NCI-H2107 treated with DMSO at 0.1 percent for 48 hours (cell line): ENCODE data around the gene CCDC110.
A peak's percentile ranks its signal among the peaks of the same experiment; 100 is the strongest.

Experiments
- DNase-seq: peaks from one replicate; lab custom pipeline; 2025; ENCODE audit not compliant: unreplicated experiment; lab: John Stamatoyannopoulos, UW

Gene CCDC110

DNA sequence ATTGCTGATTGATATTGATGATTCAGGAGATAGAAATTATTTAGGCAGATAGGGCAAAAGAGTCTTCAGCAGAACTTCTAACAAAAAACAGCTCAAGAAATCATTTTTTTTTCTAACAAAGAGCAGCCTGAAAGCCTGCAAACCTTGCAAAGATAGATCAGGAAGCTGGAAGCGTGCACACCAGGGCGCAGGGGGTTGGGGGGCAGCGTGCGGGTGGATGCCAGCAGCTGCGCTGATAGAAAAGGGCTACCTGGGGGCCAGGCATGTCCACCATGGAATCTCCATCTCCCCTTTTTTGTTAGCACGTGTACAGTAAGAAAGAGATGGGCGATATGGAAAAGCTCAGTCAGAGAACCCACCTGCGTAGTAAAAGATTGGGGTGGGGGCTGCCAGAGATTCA lies 1.7 kb upstream of the CCDC110 start:
- no peak for DNase-seq

DNA sequence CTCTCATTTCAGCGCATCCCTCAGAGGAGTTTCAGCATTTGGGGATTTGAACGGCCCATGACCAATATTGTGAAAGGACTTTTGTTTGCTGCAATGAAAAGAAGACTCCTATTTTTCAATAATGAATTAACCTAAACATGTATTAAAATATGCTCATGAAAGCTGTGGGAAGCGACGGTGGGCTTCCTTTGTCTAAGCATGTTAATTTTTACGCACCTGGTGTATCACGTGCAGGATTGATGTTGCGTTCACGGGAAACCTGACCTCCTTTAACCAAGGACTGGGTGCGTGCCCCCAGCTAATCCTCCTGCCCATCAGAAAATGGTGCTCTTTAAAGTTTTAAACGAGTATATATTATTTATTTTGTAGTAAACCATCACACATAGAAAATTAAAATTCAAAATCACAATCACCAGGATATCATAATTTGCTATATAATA lies 590 bp upstream of the CCDC110 start:
- no peak for DNase-seq

DNA sequence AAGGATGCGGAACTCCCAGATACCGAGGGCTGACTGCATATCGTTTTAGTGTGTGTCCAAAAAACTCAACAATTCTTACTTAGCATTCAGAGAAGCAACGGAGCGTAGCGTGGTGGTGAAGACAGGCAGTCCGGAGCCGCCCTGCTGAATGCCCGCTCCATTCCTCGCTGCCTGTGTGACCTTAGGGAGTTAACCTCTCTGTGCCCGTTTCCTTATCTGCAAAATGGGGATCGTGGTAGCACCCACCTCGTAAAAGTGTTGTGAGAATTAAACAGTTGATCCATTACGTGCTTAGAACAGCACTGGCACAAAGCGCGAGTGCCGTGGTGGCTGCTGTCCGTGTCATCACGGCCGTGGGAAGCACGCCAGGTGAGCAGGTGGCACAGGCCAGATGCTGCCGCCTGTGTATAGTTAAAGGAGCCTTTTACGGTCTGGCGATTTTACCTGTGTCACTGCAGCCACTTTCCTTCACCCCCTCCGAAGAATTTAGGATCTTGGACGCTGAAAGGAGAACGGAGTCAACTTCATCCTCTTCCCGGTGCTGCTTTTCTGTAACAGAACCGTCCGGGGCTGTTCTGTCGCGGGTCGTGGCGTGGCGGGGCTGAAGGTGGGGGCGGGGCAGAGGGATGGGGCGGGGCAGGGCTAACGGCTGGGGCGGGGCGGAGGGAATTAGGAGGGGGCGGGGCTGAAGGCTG lies 885 bp downstream of the CCDC110 start:
- peak; percentile 32 for DNase-seq

DNA sequence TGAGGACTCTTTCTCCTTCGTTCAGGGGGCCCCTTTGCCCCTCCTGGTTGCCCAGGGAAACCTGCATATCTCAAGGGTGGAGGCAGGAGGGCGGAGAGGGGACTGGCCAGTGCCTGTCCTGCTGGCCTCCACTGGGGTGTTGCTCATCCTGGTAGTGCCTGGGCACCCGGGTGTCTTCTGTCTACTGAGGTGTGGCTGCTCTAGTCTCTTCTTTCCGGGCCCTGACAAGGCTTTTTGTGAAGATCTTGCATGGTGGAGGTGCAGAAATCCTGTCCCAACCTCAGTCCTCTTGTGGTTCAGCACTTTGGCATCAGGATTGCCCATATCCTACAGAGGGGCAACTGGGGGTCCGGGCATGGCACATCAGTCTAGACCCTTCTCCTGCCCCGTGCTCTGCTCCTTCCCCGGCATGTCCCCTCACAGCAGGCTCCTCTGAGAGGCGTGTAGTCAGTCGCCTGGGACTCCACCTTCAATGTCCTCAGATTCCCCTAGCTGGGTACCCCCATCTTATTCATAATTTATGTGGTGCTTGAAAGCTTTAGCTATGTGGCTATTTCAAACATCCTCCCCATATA lies 1.9 kb downstream of the CCDC110 start:
- DNase-seq = no peak

DNA sequence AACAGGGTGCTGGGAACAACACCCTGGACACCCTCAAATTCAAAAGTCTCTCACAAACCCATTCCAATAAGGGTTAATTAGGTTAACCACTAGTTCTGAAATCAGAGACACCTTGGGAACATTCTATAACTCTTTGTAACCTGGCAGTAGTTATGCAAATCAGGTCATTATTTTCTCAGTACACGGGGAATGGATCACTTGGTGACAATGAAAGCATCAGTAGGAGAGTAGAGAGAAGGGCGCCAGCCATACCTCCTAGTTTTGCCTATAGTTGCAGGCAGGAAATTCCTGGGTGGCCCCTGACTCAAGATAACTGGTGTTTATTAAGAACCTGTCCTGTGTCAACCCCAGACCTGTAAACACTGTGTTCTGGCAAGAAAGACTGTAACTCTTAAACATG lies 2.5 kb downstream of the CCDC110 start:
- no peak for DNase-seq

DNA sequence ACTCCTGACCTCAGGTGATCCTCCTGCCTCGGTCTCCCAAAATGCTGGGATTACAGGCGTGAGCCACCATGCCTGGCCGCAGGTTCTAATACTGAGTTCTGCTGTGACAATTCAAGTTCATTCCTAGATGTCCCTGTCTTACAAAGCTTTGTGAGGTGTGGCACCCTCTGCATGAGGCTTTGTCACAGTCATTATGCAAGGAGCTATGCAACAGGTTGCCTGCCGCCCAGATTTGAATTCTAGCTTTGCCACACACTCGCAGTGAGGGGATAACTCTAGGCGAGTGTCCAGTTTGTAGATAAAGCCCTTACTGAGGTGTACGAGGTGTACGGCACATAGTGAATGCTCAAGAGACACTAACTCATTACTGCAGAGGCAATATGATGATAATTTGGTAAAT lies 3.5 kb downstream of the CCDC110 start:
- DNase-seq = no peak

DNA sequence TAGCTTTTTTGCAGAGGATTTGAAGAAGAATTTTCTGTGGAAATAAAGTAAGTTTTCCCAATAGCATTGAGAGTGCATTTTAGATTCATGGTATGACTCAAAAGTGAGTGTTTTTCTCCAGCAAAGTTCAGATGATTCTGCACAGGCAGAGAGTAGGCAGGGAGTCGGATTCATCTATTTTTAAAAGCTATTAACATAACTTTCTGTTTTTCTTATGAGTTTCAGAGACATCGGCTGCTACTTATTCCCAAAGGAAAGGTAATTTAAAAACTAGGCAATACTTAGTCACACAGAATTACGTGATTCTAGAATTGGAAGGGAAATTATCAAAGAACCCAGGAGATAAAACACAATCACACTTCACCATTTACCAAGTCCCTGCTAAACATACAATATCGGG lies 4.4 kb downstream of the CCDC110 start:
- no peak for DNase-seq

DNA sequence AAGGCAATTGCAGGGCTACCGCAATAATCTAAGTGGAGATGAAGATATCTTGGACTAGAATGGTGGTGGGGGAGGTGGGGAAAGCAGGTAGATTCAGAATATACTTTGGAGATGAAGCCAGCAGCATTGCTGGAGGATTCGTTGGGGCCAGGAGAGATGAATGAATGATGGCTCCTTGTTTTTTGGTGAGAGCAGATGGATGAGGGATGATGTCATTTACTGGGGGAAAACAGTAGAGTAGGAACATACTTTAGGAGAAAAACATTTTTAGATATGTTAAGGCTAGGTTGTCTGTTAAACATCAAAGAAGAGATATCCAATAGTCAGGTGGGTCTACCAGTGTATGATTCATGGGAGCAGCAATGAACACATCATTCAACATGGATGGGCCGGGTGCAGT lies 5.8 kb downstream of the CCDC110 start:
- DNase-seq = no peak

DNA sequence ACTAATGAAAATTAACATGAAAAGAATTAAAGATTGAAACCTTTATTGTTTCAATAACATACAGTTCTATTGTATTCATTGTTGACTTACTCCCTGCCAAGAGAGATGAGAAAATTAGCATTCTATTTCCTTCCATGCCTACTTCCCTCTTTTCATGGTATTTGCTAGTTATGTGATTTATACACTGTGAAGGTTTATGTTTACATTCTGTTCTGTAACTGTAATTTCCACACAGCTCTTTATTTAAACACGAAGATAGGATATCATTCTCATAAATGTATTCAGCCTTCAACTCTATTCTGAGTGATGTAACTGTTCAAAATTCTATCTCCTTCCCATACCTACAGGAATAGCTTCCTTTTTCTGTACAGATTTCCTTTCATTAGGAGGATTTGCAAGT lies 6.6 kb downstream of the CCDC110 start:
- no peak for DNase-seq

DNA sequence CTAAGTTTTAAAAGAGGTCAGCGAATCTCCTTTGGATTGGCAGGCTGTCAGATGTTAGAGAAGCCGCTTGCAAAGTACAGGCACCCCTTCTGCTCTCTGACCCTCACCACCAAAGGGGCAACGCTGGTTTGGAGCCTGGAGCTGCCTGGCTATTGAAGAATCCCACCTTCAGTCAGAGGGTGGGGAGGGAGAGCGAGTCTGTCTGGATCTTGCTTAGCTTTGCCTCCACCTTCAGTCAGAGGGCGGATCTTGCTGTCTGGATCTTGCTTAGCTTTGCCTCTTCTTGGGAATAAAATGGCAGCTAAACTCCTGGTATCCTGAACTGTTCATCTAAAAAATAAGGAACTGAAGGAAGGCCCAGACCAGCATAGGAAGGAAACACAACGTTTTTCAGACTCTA lies 7.3 kb downstream of the CCDC110 start:
- DNase-seq = no peak

DNA sequence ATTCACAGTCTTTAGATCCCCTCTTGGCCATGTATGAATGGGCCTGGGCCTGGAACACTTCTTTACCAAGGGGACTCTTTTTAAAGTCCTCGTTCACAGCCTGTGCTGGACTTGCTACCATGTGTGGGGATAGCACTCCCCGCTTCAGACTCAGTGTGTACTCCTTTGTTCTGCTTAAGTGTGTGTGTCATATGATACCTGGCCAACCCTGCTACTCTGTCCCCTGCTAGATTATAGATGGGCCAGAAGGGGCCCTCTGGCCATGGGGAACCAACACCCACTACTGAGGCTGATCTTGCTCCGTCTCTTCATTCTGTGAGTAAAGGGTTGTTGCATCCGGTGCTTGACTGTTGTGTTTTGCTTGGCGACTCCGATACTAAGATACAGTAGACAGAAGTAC lies 8.0 kb downstream of the CCDC110 start:
- peak; percentile 15 for DNase-seq

DNA sequence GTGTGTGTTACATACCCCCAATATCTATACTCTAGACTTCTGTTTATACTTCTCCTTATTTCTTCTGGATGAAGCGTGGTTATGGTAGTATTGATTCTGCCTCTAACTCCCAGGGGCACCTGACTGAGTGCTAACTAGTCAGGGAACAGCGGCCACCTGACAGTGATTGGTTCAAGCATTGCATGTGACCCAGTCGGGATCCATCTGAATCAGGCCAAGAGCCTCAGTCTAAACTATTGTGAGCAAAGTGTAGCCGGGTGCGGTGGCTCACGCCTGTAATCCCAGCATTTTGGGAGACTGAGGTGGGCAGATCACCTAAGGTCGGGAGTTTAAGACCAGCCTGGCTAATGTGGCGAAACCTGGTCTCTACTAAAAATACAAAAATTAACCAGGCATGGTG lies 10.0 kb downstream of the CCDC110 start:
- DNase-seq = no peak

DNA sequence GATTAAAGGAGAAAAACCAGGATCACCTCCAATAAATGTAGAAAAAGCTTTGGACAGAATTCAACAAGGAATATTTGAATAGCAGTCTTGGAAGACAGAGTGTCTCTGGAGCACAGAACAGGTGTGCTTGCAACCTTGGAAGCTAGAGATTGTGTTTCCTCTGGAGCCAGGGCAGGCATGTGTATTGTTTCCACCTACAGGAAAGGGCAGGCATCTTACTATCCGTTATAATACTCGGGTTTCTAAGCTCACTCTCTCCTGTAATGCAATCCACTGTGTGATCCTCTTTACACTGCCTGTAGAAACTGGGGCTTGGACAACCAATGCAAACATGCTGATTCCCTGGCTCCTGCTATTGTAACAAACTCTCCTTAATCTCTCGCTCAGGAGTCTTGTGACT lies 14.4 kb downstream of the CCDC110 start:
- DNase-seq = peak; percentile 75

DNA sequence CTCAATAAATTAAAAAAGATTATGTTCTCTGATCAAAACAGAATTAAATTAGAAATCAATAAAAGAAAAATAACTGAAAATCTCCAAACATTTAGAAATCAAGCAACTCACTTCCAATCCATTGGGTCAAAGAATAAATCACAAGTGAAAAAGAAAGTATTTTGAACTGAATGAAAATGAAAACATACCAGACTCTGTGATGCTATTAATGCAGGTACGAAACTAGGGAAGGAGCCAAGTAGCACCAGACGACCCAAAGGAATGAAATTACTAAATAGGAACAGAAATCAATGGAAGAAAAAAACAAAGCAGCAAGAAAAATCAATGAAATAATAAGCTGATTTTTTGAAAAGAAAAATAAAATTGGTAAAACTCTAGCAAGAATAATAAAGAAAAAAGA lies 15.4 kb downstream of the CCDC110 start:
- no peak for DNase-seq

DNA sequence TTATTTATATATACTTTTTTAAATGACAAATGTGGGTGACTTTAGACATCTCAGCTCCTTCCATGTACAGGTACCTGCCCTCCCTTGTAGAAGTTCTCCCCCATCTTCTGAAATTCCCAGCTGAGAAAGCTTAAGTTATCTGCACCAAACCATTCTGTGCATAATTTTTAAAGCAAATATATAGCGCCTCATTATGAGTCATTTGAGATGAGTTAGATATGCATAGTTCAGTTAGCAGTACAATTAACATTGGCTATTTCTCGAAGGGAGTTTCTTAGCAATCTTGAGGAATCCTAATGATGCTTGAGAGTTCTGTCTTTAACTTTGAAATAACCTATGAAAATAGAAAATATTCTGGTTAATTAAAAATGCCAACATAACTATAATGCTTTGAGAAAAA lies 26.3 kb downstream of the CCDC110 start:
- DNase-seq = no peak

DNA sequence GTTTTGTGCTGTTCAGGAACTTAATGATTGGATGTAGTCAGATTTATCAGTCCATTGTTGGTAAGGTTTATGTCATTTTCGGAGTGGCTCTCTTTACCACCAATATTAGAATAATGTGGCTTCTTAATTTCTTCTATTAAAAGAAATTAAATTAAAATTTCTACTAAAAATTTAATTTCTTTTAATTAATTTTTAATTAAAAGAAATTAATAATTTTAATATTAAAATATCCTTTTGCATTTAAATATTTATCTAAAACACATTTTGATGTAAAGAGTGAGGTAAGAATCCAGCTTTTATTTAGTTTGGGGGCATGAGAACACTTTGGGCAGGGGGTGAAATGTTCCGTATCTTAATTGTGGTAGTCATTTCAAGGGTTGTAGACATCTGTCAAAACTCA lies 30.1 kb downstream of the CCDC110 start:
- no peak for DNase-seq

DNA sequence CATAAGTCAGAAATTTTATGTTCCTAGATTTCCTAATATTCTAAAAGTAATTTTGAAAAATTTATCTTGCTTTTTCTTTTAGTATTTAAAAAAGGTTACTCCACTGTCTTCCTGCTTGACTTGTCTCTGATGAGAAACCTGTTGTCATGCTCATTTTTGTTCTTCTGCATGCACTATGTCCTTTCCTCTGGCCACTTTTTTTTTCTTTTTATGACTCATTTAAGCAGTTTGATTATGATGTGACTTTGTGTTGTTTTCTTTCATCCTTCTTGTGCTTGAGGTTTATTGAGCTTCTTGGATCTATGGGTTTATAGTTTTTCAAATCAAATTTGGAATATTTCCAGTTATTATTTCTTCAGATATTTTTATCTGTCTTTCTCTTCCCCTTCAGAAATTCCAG lies 33.7 kb downstream of the CCDC110 start:
- no peak for DNase-seq

DNA sequence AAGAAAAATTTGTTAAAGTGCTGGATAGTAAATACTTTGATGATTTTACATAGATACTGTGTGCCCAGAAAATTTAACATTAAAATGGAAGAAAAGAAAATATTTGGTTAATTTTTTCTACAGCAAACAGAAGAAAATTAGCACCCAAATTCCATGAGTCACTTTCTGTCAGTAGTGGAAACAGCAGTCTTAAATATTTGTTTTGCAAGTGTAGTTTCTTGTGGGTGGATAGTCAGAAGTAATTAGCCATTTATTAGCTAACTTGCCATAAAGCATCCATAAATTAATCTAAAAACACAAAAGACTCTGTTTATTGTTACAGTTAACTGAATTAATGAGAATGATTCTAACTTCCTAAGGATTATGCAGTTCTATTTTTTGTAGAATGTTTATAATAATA lies 36.1 kb downstream of the CCDC110 start:
- no peak for DNase-seq

DNA sequence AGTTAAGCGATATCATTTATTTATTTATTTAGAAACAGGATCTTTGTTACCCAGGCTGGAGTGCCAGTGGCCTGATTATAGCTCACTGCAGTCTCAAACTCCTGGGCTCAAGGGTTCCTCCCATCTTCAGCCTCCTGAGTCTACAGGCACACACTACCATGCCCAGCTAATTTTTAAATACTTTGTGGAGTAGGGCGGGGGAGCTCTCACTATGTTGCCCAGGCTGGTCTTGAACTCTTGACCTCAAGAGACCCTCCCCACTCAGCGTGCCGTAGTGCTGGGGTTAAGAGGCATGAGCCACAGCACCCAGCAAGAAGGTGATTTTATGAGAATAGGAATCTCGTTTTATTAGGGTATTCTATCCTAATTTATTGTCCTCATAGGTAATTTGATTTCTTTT lies 41.9 kb downstream of the CCDC110 start:
- no peak for DNase-seq

DNA sequence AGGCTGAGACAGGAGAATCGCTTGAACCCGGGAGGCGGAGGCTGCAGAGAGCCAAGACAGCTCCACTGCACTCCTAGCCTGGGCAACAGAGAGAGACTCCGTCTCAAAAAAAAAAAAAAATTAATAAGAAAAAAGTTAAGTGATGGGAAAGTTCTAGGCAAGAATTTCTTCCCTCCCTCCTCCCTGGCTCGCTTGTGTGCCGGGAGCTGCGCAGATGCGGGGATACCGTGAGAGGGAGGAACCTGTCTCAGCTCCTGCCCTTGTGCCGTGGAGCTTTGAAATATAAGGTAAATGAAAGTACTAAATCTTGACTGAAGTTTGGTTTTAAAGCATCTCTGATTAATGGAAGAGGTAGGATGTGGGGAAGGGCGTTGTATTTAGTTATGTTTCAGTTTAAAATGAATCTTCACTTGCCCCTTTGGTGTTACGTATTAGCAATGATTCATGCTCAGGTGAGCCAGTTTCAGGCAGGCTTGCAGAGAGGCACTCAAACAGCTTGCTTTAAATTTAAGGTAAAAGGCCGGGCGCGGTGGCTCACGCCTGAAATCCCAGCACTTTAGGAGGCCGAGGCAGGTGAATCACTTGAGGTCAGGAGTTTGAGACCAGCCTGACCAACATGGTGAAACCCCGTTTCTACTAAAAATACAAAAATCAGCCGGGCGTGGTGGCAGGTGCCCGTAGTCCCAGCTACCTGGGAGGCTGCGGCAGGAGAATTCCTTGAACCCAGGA lies 44.4 kb downstream of the CCDC110 start:
- no peak for DNase-seq

DNA sequence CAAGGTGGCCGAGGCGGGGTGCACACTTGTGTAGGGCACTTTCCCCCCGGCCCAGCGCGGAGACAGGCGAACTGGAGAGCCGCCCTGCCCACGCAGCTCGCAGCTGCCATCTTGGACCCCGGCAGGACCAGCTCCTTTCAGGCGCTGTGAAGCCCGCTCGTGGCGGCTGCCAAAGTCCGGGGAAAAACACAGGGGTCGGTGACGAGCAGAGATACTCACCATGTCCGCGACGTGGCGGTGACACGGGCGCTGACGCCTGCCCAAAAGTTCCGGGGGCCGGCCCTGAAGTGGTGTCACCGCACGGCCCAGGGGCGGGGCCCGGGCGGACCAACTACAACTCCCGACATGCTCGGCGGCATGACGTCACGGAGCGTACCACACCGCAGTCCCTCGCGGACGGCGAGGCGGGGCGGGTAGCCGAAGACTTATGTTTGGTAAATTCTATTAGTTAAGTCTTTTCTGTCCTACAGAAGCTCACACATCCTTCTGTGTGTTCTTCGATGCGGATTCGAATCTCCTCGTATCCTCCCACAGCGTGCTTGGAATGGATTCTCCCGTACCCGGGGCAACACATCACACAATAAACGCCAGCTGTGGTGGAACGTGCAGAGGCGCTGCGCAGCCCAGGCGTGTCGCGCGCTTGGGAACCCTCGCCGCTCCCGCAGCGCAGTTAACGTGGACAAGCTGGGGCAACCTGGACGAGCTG lies 45.7 kb downstream of the CCDC110 start, which contains the start of gene UFSP2:
Gene UFSP2, minus strand, starts transcription at position 318 of the 706 bp plus-strand sequence. Its CDS starts 96 bp downstream, at position 222.
- DNase-seq = peak; percentile 36
